ENCODE measurements around the gene PADI6.

Gene PADI6

DNA sequence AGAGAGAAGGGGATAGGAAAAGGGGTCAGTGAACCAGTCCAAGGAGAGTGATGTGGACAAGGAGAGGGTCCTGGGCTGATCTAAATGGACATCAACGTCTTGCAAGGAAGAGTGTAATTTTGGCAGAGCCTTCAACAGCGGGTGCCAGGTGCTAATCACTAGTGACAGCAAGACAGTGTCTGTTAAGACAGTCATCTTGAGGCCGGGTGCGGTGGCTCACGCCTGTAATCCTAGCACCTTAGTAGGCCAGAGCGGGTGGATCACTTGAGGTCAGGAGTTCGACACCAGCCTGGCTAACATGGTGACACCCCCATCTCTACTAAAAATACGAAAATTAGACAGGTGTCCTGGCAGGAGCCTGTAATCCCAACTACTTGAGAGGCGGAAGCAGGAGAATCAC is 12.2 kb upstream of the PADI6 start:
- POLR2A ChIA-PET = interaction anchor here (0.6 kb wide), 1 partner anchor 178 kb away, joined by 3 read pairs; no protein-coding TSS in a partner anchor
- no peaks in the 10 kb centered on the region for H3K4me1 ChIP-seq (ENCODE audit: control insufficient read depth, insufficient read depth, low read length)
- CTCF ChIA-PET = no interaction called here

DNA sequence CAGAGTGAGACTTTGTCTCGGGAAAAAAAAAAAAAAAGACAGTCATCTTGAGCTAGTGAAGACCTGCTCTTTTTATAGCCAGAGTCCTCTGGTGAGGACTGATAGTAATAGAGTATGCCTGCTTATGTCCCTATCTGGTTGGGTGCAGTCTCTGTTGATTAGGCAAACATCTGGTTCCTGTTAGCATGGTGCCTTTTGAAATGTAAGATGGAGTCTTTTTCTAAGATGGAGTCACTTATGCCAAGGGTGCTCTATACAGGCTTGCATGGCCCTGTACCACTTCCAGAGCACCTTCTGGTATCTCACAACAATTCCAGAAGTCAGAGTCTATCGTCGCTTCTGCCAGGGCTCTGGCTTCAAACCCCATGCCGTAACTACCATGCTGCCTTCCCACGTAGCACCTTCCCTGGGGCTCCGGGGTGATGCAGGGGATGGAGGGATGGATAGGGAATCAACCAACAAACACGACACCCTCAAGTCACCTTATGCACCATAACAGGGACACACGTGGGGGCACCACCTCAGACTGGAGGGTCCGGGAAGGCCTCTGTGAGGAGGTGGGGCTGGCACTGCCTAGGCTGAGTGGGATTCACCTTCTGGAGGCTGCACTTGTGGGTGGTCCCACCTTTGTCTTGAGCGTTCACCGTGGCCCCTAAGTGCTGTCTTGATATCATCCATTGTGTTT is 11.6 kb upstream of the PADI6 start:
- CTCF ChIA-PET = no interaction called here
- Histone ChIP-seq H3K4me1 (ENCODE audit: control insufficient read depth, insufficient read depth, low read length) (no peaks in the 10 kb centered on the region), H3K9me3 (ENCODE audit: control insufficient read depth, insufficient read depth, low read depth, low read length) (no peaks in the 10 kb centered on the region), H3K36me3 (ENCODE audit: control insufficient read depth in 2 of 2, insufficient read depth in 1 of 2, low read length in 2 of 2) (no peaks in the 10 kb centered on the region), H3K27ac (ENCODE audit: extremely low read depth, low read depth, low read length) (no peak overlapping the region), H3K4me3 (ENCODE audit: low read depth, low read length) (no peak overlapping the region)
- POLR2A ChIA-PET = no interaction called here
- TF ChIP-seq ZNF830 (tag by site-specific recombination; IDR thresholded peaks at IDR 0.05; ENCODE audit: low read depth) (no peak), ZNF585B (tag by site-specific recombination; IDR thresholded peaks at IDR 0.05) (no peak), ZNF121 (tag by site-specific recombination; IDR thresholded peaks at IDR 0.05) (no peak), ZNF335 (tag by site-specific recombination; conservative IDR thresholded peaks at IDR 0.05) (no peak)
- TF ChIP-seq, protein P1, sequence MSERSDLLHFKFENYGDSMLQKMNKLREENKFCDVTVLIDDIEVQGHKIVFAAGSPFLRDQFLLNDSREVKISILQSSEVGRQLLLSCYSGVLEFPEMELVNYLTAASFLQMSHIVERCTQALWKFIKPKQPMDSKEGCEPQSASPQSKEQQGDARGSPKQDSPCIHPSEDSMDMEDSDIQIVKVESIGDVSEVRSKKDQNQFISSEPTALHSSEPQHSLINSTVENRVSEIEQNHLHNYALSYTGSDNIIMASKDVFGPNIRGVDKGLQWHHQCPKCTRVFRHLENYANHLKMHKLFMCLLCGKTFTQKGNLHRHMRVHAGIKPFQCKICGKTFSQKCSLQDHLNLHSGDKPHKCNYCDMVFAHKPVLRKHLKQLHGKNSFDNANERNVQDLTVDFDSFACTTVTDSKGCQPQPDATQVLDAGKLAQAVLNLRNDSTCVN (tag by site-specific recombination; optimal IDR thresholded peaks at IDR 0.05) = no peak
- TF ChIP-seq, protein P2, sequence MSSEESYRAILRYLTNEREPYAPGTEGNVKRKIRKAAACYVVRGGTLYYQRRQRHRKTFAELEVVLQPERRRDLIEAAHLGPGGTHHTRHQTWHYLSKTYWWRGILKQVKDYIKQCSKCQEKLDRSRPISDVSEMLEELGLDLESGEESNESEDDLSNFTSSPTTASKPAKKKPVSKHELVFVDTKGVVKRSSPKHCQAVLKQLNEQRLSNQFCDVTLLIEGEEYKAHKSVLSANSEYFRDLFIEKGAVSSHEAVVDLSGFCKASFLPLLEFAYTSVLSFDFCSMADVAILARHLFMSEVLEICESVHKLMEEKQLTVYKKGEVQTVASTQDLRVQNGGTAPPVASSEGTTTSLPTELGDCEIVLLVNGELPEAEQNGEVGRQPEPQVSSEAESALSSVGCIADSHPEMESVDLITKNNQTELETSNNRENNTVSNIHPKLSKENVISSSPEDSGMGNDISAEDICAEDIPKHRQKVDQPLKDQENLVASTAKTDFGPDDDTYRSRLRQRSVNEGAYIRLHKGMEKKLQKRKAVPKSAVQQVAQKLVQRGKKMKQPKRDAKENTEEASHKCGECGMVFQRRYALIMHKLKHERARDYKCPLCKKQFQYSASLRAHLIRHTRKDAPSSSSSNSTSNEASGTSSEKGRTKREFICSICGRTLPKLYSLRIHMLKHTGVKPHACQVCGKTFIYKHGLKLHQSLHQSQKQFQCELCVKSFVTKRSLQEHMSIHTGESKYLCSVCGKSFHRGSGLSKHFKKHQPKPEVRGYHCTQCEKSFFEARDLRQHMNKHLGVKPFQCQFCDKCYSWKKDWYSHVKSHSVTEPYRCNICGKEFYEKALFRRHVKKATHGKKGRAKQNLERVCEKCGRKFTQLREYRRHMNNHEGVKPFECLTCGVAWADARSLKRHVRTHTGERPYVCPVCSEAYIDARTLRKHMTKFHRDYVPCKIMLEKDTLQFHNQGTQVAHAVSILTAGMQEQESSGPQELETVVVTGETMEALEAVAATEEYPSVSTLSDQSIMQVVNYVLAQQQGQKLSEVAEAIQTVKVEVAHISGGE (tag by site-specific recombination; conservative IDR thresholded peaks at IDR 0.05; ENCODE audit: low read depth) = no peak
- TF ChIP-seq, protein P3, sequence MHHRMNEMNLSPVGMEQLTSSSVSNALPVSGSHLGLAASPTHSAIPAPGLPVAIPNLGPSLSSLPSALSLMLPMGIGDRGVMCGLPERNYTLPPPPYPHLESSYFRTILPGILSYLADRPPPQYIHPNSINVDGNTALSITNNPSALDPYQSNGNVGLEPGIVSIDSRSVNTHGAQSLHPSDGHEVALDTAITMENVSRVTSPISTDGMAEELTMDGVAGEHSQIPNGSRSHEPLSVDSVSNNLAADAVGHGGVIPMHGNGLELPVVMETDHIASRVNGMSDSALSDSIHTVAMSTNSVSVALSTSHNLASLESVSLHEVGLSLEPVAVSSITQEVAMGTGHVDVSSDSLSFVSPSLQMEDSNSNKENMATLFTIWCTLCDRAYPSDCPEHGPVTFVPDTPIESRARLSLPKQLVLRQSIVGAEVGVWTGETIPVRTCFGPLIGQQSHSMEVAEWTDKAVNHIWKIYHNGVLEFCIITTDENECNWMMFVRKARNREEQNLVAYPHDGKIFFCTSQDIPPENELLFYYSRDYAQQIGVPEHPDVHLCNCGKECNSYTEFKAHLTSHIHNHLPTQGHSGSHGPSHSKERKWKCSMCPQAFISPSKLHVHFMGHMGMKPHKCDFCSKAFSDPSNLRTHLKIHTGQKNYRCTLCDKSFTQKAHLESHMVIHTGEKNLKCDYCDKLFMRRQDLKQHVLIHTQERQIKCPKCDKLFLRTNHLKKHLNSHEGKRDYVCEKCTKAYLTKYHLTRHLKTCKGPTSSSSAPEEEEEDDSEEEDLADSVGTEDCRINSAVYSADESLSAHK (tag by site-specific recombination; IDR thresholded peaks at IDR 0.05) = no peak

More for the DNA sequence above, 12.2 kb upstream of the PADI6 start:
- Histone ChIP-seq H3K36me3 (ENCODE audit: control insufficient read depth in 2 of 2, insufficient read depth in 1 of 2, low read length in 2 of 2) (no peaks in the 10 kb centered on the region), H3K27ac (ENCODE audit: extremely low read depth, low read depth, low read length) (no peak overlapping the region), H3K9me3 (ENCODE audit: control insufficient read depth, insufficient read depth, low read depth, low read length) (no peaks in the 10 kb centered on the region), H3K4me3 (ENCODE audit: low read depth, low read length) (no peak overlapping the region)
- TF ChIP-seq BCL11A (tag by site-specific recombination; IDR thresholded peaks at IDR 0.05; ENCODE audit: low read depth) (no peak), ZNF610 (tag by site-specific recombination; IDR thresholded peaks at IDR 0.05; ENCODE audit: borderline replicate concordance) (no peak), ZNF175 (tag by site-specific recombination; IDR thresholded peaks at IDR 0.05) (no peak), KLF9 (tag by site-specific recombination; IDR thresholded peaks at IDR 0.05; ENCODE audit: low read depth) (no peak), ZNF843 (tag by site-specific recombination; IDR thresholded peaks at IDR 0.05) (no peak), ZNF596 (tag by site-specific recombination; IDR thresholded peaks at IDR 0.05) (no peak)
- TF ChIP-seq, protein P4, sequence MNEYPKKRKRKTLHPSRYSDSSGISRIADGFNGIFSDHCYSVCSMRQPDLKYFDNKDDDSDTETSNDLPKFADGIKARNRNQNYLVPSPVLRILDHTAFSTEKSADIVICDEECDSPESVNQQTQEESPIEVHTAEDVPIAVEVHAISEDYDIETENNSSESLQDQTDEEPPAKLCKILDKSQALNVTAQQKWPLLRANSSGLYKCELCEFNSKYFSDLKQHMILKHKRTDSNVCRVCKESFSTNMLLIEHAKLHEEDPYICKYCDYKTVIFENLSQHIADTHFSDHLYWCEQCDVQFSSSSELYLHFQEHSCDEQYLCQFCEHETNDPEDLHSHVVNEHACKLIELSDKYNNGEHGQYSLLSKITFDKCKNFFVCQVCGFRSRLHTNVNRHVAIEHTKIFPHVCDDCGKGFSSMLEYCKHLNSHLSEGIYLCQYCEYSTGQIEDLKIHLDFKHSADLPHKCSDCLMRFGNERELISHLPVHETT (tag by site-specific recombination; IDR thresholded peaks at IDR 0.05) = no peak
